Activated T-helper 1 cell treated with anti-CD3 and anti-CD28 coated beads, Interleukin-12 subunit alpha, Interleukin-12 subunit beta, Interleukin-2, Interleukin-4 antibody, amounts not matched to agents 30 ng/mL and 10 ng/mL and 1 ng/mL, durations not matched to agents 14 hours and 24 hours and 36 hours (primary cell): ENCODE measurements around the gene SH3BP2. TPM values are rescaled to one million over a fixed set of nuclear protein-coding genes. Genes with fewer than 3 reads are reported as not detected.
"Not testable (repeated sequence)": the region's sequence is repeated elsewhere in the genome, so short reads cannot be mapped to it uniquely, and the experiment has no call there.

Experiments used
- DNase-seq: peaks from one replicate; pipeline ENCODE4 v3.0.0; 2021; ENCODE audit warnings: low spot score
- H3K27ac Mint-ChIP-seq: one replicate; pipeline ENCODE4 v1.8.0; 2021; ENCODE audit warnings: mild to moderate bottlenecking, mixed read lengths
- H3K27me3 Mint-ChIP-seq: one replicate; pipeline ENCODE4 v1.8.0; 2022; ENCODE audit warnings: mild to moderate bottlenecking, moderate library complexity, mixed read lengths; ENCODE audit not compliant: insufficient read depth
- H3K36me3 Mint-ChIP-seq: one replicate; pipeline ENCODE4 v1.8.0; 2021; ENCODE audit warnings: low read depth, mixed read lengths
- H3K4me1 Mint-ChIP-seq: one replicate; pipeline ENCODE4 v1.8.0; 2021; ENCODE audit warnings: low read depth, mixed read lengths
- H3K4me3 Mint-ChIP-seq: one replicate; pipeline ENCODE4 v1.8.0; 2021; ENCODE audit warnings: mild to moderate bottlenecking, moderate library complexity, mixed read lengths
- H3K9me3 Mint-ChIP-seq: one replicate; pipeline ENCODE4 v1.8.0; 2021; ENCODE audit warnings: mixed read lengths
- intact Hi-C: fragments of 100-400 bp; cut with micrococcal nuclease; formaldehyde crosslinking; loops from one replicate; pipeline ENCODE4 v1.15.1; 2024
- total RNA-seq: library from RNA; stranded (reverse); gene quantifications from 2 replicates; pipeline ENCODE4 v1.2.3, GENCODE V29; 2022

SH3BP2 gene
- total RNA-seq, 1 donor from 2014 or later, result 99.7 TPM

DNA sequence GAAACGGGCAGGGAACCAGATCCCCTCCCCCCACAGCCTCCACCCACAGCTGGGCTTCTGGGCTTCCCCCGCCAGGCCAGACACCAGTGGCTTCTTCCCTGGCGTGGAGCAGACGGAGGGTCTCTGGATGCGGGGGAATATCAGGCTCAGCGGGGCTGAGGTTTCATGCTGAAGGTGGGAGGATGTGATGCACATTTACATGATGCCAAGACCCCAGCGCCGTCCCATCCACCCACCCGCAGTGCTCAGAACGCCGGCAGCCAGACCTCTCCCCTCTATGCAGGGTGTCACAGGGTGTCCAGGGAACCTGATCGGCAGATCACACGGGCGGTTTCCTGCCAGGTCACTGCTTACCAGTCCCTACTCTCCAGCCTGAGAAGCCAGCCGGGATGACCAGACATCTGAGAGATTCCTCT lies 24.0 kb upstream of the SH3BP2 start:
- peaks cover 1% of the 10 kb centered on the region for H3K27me3 Mint-ChIP-seq
- peaks cover 6% of the 10 kb centered on the region for H3K36me3 Mint-ChIP-seq
- H3K27ac Mint-ChIP-seq, result no peak overlapping the region
- no peak for DNase-seq
- peaks cover 18% of the 10 kb centered on the region for H3K4me1 Mint-ChIP-seq
- peaks cover 11% of the 10 kb centered on the region for H3K9me3 Mint-ChIP-seq
- intact Hi-C loops, result no loop called here
- no peak overlapping the region for H3K4me3 Mint-ChIP-seq

DNA sequence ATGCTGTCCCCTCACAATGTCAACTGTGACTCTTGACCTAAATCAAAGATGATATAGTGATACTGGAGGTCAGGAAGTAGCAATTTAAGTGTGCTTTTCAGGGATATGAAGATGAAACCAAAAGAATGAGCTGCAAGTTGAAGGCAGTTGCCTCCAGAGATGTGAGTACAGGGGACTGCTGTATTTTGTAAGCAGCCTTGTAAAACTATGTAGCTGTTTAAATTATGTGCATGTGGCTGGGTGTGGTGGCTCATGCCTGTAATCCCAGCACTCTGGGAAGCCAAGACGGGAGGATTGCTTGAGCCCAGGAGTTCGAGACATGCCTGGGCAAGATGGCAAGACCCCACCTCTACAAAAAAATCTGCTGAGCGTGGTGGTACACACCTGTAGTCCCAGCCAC lies 21.6 kb upstream of the SH3BP2 start:
- Mint-ChIP-seq H3K27me3 (peaks cover 1% of the 10 kb centered on the region), H3K36me3 (peaks cover 6% of the 10 kb centered on the region), H3K9me3 (peaks cover 11% of the 10 kb centered on the region), H3K4me3 (no peak overlapping the region), H3K27ac (no peak overlapping the region), H3K4me1 (peaks cover 12% of the 10 kb centered on the region)
- intact Hi-C loops, result no loop called here
- no peak for DNase-seq

DNA sequence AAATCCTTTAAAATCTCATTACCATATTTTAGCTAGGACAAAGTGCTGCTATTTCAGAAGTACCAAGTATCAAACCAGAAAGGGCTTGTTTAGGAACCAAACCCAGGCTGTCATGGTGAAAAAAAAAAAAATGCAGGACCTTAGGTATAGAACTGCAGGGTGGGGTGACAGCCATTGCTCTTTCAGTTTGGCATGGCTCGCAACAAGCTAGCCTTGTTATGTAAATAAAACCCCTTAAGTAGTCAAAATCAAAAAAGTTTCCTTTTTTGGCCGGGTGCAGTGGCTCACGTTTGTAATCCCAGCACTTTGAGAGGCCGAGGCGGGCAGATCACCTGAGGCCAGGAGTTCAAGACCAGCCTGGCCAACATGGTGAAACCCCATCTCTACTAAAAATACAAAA lies 12.2 kb upstream of the SH3BP2 start:
- H3K36me3 Mint-ChIP-seq, H3K27me3 Mint-ChIP-seq, H3K27ac Mint-ChIP-seq, intact Hi-C loops, DNase-seq, H3K4me1 Mint-ChIP-seq, H3K4me3 Mint-ChIP-seq: not testable (repeated sequence)
- H3K9me3 Mint-ChIP-seq, result peaks cover 28% of the 10 kb centered on the region

DNA sequence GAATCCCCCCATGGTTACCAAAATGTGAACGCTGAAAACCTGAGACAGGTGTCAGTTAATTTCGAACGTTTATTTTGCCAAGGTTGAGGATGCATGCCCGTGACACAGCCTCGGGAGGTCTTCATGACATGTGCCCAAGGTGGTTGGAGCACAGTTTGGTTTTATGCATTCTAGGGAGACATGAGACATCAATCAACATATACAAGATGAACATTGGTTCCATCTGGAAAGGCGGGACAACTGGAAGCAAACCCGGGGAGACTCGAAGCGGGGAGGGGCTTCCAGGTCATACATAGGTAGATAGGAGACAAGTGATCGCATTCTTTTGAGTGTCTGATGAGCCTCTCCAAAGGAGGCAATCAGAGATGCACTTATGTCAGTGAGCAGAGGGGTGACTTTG lies 11.0 kb upstream of the SH3BP2 start:
- Mint-ChIP-seq H3K4me1 (peaks cover 22% of the 10 kb centered on the region), H3K27ac (no peak overlapping the region), H3K4me3 (no peak overlapping the region), H3K9me3 (peaks cover 28% of the 10 kb centered on the region), H3K36me3 (no peaks in the 10 kb centered on the region), H3K27me3 (no peaks in the 10 kb centered on the region)
- intact Hi-C loops, result no loop called here
- no peak for DNase-seq

DNA sequence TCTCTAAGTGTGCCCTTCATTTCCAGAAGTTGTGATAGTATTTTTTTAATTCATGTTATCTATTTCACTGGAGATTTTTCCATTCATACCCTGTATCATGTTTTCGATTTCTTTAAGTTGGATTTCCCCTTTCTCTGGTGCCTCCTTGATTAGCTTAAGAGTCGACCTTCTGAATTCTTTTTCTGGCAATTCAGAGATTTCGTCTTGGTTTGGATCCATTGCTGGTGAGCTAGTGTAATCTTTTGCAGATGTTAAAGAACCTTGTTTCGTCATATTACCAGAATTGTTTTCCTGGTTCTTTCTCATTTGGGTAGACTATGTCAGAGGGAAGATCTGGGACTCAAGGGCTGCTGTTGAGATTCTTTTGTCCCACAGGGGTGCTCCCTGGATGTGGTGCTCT lies 9.1 kb upstream of the SH3BP2 start:
- H3K27ac Mint-ChIP-seq, result peak overlapping the region; percentile 3
- no peaks in the 10 kb centered on the region for H3K27me3 Mint-ChIP-seq
- no peaks in the 10 kb centered on the region for H3K36me3 Mint-ChIP-seq
- no peak overlapping the region for H3K4me3 Mint-ChIP-seq
- peaks cover 37% of the 10 kb centered on the region for H3K4me1 Mint-ChIP-seq
- peaks cover 28% of the 10 kb centered on the region for H3K9me3 Mint-ChIP-seq
- intact Hi-C loops, result no loop called here
- DNase-seq, result no peak

DNA sequence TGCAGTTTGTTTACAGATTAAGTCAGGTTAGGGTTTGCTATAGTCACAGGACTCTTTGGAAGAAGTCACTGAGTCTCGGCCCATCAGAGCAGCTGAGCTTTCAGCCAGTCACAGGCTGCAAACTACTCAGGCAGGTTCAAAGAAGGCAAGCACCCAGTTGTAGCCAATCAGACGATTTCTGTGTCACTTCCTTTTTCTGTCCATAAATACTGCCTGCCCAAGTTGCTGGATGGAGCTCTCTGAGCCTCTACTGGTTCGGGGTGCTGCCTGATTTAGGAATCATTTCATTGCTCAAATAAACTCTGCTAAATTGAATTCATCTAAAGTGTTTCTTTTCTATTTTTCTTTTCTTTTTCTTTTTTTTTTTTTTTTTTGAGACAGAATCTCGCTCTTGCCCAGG lies 7.3 kb upstream of the SH3BP2 start:
- H3K4me3 Mint-ChIP-seq, result no peak overlapping the region
- DNase-seq, result peak; percentile 39
- peaks cover 43% of the 10 kb centered on the region for H3K4me1 Mint-ChIP-seq
- H3K36me3 Mint-ChIP-seq, result no peaks in the 10 kb centered on the region
- H3K27ac Mint-ChIP-seq, result peak overlapping the region; percentile 92
- H3K9me3 Mint-ChIP-seq, result peaks cover 28% of the 10 kb centered on the region
- no peaks in the 10 kb centered on the region for H3K27me3 Mint-ChIP-seq
- intact Hi-C loops, result loop anchor here (2.0 kb wide), 1 partner anchor 169 kb away; no protein-coding TSS in a partner anchor

DNA sequence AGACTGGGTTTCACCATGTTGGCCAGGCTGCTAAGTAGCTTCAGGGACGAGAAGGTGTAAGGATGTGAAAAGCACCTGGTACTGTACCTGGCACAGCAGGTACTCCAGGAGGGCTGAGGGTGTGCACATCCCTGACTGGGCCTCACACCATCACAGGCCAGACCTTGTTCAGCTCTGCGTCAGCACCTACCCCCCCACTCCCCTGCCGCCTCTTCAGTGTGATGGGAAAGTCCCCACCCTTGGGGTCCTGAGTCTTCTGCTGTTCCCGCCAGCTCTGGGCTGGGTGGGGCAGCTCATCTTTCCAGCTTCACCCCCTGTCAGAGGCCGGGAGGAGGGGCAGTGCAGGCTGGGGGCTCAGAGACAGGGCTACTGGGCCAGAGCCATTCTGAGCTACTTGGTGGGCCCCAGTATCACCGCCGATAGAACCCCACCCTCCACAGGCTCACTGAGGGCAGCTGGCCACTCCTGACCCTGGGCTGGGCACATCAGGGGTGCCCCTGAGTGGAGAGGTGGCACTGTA lies 6.7 kb upstream of the SH3BP2 start:
- DNase-seq, result peak; percentile 38
- H3K4me1 Mint-ChIP-seq, result peaks cover 43% of the 10 kb centered on the region
- intact Hi-C loops, result loop anchor here (2.0 kb wide), 1 partner anchor 169 kb away; no protein-coding TSS in a partner anchor

DNA sequence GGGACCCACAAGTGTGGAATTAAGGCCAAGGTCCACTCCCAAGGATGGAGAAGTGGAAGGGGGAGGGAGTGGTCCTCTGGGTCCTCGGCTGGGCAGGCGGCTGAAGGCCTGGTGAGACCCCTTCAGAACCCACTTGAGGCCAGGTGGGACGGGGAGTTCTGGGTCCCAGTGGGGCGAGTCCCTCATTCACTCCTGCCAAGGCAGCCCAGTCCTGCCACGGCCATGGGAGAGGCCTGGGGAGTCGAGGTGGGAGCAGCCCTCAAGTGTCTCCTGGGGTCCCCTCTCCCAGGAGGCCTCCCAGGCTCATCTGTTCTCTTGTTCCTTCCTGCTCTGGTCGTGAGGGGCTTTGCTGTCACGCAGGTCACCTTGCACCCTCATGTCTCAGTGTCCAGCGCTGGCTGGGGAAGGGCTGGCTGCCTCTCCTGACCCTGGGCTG lies 6.1 kb upstream of the SH3BP2 start:
- peaks cover 44% of the 10 kb centered on the region for H3K4me1 Mint-ChIP-seq
- peaks cover 18% of the 10 kb centered on the region for H3K9me3 Mint-ChIP-seq
- no peaks in the 10 kb centered on the region for H3K27me3 Mint-ChIP-seq
- no peak for DNase-seq
- H3K36me3 Mint-ChIP-seq, result no peaks in the 10 kb centered on the region
- peak overlapping the region; percentile 56 for H3K4me3 Mint-ChIP-seq
- intact Hi-C loops, result loop anchor here (1.0 to 2.0 kb wide), 3 partner anchors 11 to 168 kb away; no protein-coding TSS in a partner anchor
- peak overlapping the region; percentile 92 for H3K27ac Mint-ChIP-seq

More for the DNA sequence above, 6.7 kb upstream of the SH3BP2 start:
- Mint-ChIP-seq H3K4me3 (peak overlapping the region; percentile 37), H3K9me3 (peaks cover 23% of the 10 kb centered on the region), H3K27ac (peak overlapping the region; percentile 92), H3K27me3 (no peaks in the 10 kb centered on the region), H3K36me3 (no peaks in the 10 kb centered on the region)

DNA sequence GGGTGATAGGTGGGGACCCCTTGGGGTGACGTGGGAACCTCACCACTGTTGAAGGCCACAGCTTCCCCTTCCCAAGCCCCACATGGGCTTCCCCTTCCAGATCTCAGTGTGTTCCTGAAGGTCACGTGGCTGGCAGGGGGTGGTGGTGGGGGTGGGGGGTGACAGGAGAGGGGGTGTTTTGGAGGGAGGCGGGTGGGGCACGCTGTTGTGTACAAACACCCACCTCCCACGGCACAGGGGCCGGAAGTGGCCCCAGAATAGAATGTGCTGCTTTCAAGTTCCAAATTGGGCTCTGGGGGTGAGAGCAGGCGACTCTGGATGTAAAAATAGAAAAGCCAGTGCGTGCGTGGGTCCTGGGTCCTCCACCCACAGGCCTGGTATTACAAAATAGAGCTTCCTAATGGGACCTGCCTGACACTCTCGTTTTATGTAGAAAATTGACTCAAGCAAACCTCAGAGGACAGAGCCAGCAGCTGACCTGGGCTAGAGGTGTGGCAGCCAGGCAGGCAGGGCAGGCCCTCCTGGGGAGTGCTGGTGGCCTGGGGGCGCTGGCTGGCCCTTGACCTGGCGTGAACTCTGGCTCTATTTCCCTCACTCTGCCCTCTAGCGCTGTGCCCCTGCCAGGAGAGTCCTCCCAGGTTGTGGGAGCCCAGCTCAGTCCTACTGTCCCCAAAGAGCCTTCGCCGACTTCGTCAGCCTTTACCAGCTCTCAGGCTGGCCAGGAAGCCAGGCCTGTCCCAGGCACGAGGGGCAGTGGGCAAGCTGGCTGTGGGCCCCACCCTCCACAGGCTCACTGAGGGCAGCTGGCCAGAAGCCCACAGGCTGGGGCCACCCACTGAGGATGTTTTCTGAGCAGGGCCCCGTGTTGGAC lies 5.4 kb upstream of the SH3BP2 start:
- H3K27ac Mint-ChIP-seq, result peak overlapping the region; percentile 92
- H3K4me3 Mint-ChIP-seq, result peak overlapping the region; percentile 56
- H3K4me1 Mint-ChIP-seq, result peaks cover 49% of the 10 kb centered on the region
- intact Hi-C loops, result loop anchor here (1.0 to 2.0 kb wide), 3 partner anchors 11 to 167 kb away; no protein-coding TSS in a partner anchor
- no peaks in the 10 kb centered on the region for H3K27me3 Mint-ChIP-seq
- no peaks in the 10 kb centered on the region for H3K36me3 Mint-ChIP-seq
- peaks cover 15% of the 10 kb centered on the region for H3K9me3 Mint-ChIP-seq
- peak; percentile 32 for DNase-seq

DNA sequence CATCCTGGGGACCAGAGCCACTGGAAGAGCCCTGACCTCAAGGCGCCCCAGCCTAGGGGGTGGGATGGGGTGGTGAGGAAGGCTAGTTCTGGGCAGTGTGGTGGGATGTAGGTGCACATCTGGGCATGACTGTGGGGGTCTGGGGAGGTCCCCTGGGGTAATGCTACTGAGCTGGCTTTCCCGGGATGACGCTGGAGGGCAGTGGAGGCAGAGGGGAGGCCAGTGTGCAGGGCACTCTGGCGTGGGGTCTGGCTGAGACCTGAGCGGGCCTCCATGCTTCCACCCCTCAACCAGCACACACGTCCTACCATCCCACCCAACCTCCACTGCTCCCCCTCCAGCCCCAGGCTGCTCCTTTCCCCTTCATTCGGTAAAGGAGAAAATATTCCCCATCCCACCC lies 4.8 kb upstream of the SH3BP2 start:
- Mint-ChIP-seq H3K4me3 (no peak overlapping the region), H3K27ac (no peak overlapping the region), H3K36me3 (no peaks in the 10 kb centered on the region), H3K27me3 (no peaks in the 10 kb centered on the region), H3K4me1 (peaks cover 45% of the 10 kb centered on the region), H3K9me3 (peaks cover 9% of the 10 kb centered on the region)
- intact Hi-C loops, result no loop called here
- no peak for DNase-seq

DNA sequence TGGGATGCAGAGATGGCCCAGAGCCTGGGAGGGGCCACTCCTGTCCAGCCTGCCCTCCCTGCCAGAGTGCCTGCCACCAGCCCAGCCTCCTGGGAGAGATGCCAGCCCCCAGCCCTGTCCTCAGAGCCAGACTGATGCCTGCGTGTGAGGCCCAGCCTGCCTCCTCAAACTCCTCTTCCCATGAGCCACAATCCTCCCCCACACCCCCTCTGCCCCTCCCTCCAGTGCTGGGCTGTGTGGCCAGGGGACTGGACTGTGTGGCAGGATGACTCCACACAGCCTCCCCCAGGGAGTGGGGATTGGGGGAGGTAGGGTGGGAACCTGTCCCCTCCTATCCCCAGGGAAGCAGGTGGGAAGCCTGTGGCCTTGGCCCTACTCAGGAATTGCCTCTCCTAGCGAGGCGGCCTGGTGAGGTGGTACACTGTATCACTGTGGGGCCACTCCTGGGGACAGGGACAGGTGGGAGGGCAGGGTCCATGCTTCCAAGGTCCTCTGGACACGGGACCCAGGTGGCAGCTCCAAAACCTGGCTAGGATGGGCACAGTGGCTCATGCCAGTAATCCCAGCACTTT lies 4.3 kb upstream of the SH3BP2 start:
- H3K4me1 Mint-ChIP-seq, result peaks cover 44% of the 10 kb centered on the region
- H3K27ac Mint-ChIP-seq, result no peak overlapping the region
- no peaks in the 10 kb centered on the region for H3K27me3 Mint-ChIP-seq
- no peak overlapping the region for H3K4me3 Mint-ChIP-seq
- intact Hi-C loops, result no loop called here
- H3K36me3 Mint-ChIP-seq, result no peaks in the 10 kb centered on the region
- H3K9me3 Mint-ChIP-seq, result peaks cover 4% of the 10 kb centered on the region
- DNase-seq, result no peak

DNA sequence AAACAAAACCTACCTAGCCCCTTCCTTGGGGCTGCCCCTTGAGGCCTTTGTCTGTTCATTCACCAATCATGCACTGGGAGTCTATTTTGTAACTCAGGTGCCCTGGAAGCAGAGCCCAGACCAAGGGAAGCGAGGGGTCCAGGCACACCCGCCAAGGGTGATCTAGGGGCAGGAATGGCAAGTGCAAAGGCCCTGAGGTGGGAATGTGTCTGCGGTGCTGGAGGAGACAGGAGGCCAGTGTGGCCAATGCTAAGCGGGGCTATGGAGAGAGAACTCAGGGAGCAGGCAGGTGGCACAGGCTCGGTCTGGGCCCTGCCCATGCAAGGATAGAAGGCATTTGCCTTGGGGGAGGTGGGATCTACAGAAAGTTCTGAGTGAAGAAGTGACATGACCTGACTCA lies 3.5 kb upstream of the SH3BP2 start:
- no peak for DNase-seq
- Mint-ChIP-seq H3K27ac (peak overlapping the region; percentile 8), H3K27me3 (no peaks in the 10 kb centered on the region), H3K4me1 (peaks cover 45% of the 10 kb centered on the region), H3K36me3 (no peaks in the 10 kb centered on the region), H3K9me3 (no peaks in the 10 kb centered on the region), H3K4me3 (peak overlapping the region; percentile 3)
- intact Hi-C loops, result no loop called here
